ENCODE data around the gene DTD1. TPM values are rescaled to one million over a fixed set of nuclear protein-coding genes. Genes with fewer than 3 reads are reported as not detected.

DTD1 gene
- total RNA-seq, 4 donors from 2014 or later: 20.6 to 35.7 (median 26.7) TPM

- ATAC-seq (ENCODE audit: low FRiP score) (no peak), DNase-seq (ENCODE audit: low spot score) (no peak)
- no peak for TF ChIP-seq CTCF (IDR thresholded peaks at IDR 0.05)
Measured at GRCh38 chr20:18813483-18813882, 225.6 kb downstream of the DTD1 start, which contains the start of gene SCP2D1. Gene SCP2D1, plus strand, starts transcription at chr20:18813783. Its CDS starts 33 bp downstream, at chr20:18813816.

GRCh38 chr20:18815194-18815942 lies 227.5 kb downstream of the DTD1 start:
- TF ChIP-seq CTCF (IDR thresholded peaks at IDR 0.05): no peak
- DNase-seq (ENCODE audit: low spot score): no peak
- no peak for ATAC-seq (ENCODE audit: low FRiP score)

Small RNA genes lying within 50 kb of the gene (small RNA-seq; reads per million reads assigned to genes)
- gene RN7SL638P (not detected), gene RNU6ATAC34P (not detected)

Other genes with a start within 250 kb of the DTD1 start
- gene DZANK1, start 121.0 kb upstream of the DTD1 start, total RNA-seq: 1 to 10 TPM; 1.4 to 2.5 (median 2.1) TPM
- 10 to 100 TPM in 1 of 4 donors, 1 to 10 TPM in 3; 6.0 to 10.1 (median 7.7) TPM for gene POLR3F, start 120.7 kb upstream of the DTD1 start, total RNA-seq
- gene RBBP9, start 90.8 kb upstream of the DTD1 start, total RNA-seq: 10 to 100 TPM in 2 of 4 donors, 1 to 10 TPM in 2; 7.1 to 14.8 (median 11.8) TPM
- 10 to 100 TPM; 35.5 to 44.6 (median 38.5) TPM for gene SEC23B, start 80.1 kb upstream of the DTD1 start, total RNA-seq
- 100 to 1,000 TPM in 3 of 4 donors, 10 to 100 TPM in 1; 84.2 to 145 (median 113) TPM for gene SMIM26, start 20.6 kb upstream of the DTD1 start, total RNA-seq
- gene SCP2D1, start 225.7 kb downstream of the DTD1 start, total RNA-seq: not detected

All from omental fat pad (tissue), 4 donors.